ENCODE data around the gene DCAF5. TPM values are rescaled to one million over a fixed set of nuclear protein-coding genes. Genes with fewer than 3 reads are reported as not detected.

The DCAF5 gene
- total and polyA plus RNA-seq, 2 of the 8 experiments (the other 6 are each of a cell fraction or from before 2014, with no cell fraction given): 24.3 to 31.0 TPM

GRCh38 chr14:69002069-69002468 lies 150.8 kb downstream of the DCAF5 start:
- TF ChIP-seq SUZ12 (IDR thresholded peaks at IDR 0.05; ENCODE audit: low read length) (no peak), TAF7 (optimal IDR thresholded peaks at IDR 0.05; ENCODE audit: borderline replicate concordance, low read depth, low read length) (no peak), KDM5A (IDR thresholded peaks at IDR 0.05; ENCODE audit: low read length) (no peak), RAD21 (IDR thresholded peaks at IDR 0.05 in 1 of 2, conservative IDR thresholded peaks at IDR 0.05 in 1 of 2; ENCODE audit: low read depth in 2 of 2, low read length in 2 of 2) (peak; percentile 38 to 57)
- TF ChIP-seq, protein P1, sequence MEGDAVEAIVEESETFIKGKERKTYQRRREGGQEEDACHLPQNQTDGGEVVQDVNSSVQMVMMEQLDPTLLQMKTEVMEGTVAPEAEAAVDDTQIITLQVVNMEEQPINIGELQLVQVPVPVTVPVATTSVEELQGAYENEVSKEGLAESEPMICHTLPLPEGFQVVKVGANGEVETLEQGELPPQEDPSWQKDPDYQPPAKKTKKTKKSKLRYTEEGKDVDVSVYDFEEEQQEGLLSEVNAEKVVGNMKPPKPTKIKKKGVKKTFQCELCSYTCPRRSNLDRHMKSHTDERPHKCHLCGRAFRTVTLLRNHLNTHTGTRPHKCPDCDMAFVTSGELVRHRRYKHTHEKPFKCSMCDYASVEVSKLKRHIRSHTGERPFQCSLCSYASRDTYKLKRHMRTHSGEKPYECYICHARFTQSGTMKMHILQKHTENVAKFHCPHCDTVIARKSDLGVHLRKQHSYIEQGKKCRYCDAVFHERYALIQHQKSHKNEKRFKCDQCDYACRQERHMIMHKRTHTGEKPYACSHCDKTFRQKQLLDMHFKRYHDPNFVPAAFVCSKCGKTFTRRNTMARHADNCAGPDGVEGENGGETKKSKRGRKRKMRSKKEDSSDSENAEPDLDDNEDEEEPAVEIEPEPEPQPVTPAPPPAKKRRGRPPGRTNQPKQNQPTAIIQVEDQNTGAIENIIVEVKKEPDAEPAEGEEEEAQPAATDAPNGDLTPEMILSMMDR (IDR thresholded peaks at IDR 0.05; ENCODE audit: control extremely low read depth in 1 of 3, insufficient read depth in 1 of 3, low read depth in 1 of 3, low read length in 3 of 3): peak; percentile 13 to 55 (median 30); a peak in 3 of 4 replicates
- no peak overlapping the region for H2BK120ac ChIP-seq (replicated peaks; ENCODE audit: low read depth, low read length)
- no peak overlapping the region for H4K91ac ChIP-seq (replicated peaks; ENCODE audit: insufficient read length, low read length)
- no peak overlapping the region for H3K4ac ChIP-seq (replicated peaks; ENCODE audit: insufficient read length, low read depth, low read length)
- no peaks in the 10 kb centered on the region for H4K20me1 ChIP-seq (replicated peaks in 1 of 2; ENCODE audit: control insufficient read depth in 1 of 2, insufficient read depth in 2 of 2, low read length in 2 of 2)
- H2AK5ac ChIP-seq (ENCODE audit: low read depth, low read length): no peak overlapping the region; the same call in 1 of the 2 replicates
- no peak overlapping the region for H3K27ac ChIP-seq (ENCODE audit: low read depth, low read length)
- no peak overlapping the region for H4K5ac ChIP-seq (ENCODE audit: insufficient read length, low read depth, low read length)
- no peak overlapping the region for H3K9ac ChIP-seq (replicated peaks in 1 of 4; ENCODE audit: extremely low read depth in 1 of 4, low read depth in 3 of 4, low read length in 3 of 4)
- H2AFZ ChIP-seq (ENCODE audit: low read length): no peak overlapping the region
- no peaks in the 10 kb centered on the region for H3K36me3 ChIP-seq (ENCODE audit: control insufficient read depth in 2 of 4, insufficient read depth in 4 of 4, low read length in 3 of 4)
- CTCF ChIA-PET (ENCODE audit: partially characterized antibody): interaction anchor here (0.5 to 4.8 kb wide), 23 partner anchors 10 to 1867 kb away, joined by 3 to 24 read pairs (median 4); no protein-coding TSS in a partner anchor
- no peaks in the 10 kb centered on the region for H3K9me3 ChIP-seq (ENCODE audit: insufficient read depth in 2 of 2, low read depth in 1 of 2, low read length in 1 of 2)
- H2BK20ac ChIP-seq (ENCODE audit: low read length): 0 out of 2 replicates have a peak overlapping the region, but pooled peaks have one; percentile 36
- no peaks in the 10 kb centered on the region for H3K27me3 ChIP-seq (replicated peaks in 1 of 4; ENCODE audit: control insufficient read depth in 3 of 4, extremely low read depth in 1 of 4, insufficient read depth in 3 of 4, low read length in 3 of 4)
- no peak overlapping the region for H3K56ac ChIP-seq (replicated peaks; ENCODE audit: insufficient read length, low read depth, low read length)
- no peak overlapping the region for H3K23ac ChIP-seq (ENCODE audit: insufficient read length)
- no peaks in the 10 kb centered on the region for H3K79me1 ChIP-seq (ENCODE audit: low read depth, low read length)
- no peak for DNase-seq (ENCODE audit: low read depth in 1 of 2, low spot score in 2 of 2)
- POLR2A ChIA-PET (ENCODE audit: partially characterized antibody): interaction anchor here (1.3 to 2.5 kb wide), 3 partner anchors 22 to 27 kb away, joined by 4 to 12 read pairs (median 8); no protein-coding TSS in a partner anchor
- 87% methylated on average over 3 of the region's 3 CpGs; no CpG with 5 or more reads in 1 of the 2 experiments for WGBS, 2 experiments (ENCODE audit: extremely low coverage in 1 of 2, insufficient coverage in 1 of 2, insufficient read length in 1 of 2, insufficient replicate concordance in 2 of 2, low coverage in 1 of 2, low lambda C conversion rate in 2 of 2, missing lambda C conversion rate in 1 of 2)
- no peak overlapping the region for H2BK12ac ChIP-seq (ENCODE audit: low read depth, low read length)
- H2BK5ac ChIP-seq (ENCODE audit: low read depth, low read length): no peak overlapping the region
- no peak overlapping the region for H3K4me2 ChIP-seq (ENCODE audit: insufficient read depth in 1 of 2, low read depth in 2 of 2, low read length in 2 of 2)
- no peak overlapping the region for H3K4me3 ChIP-seq (ENCODE audit: extremely low read depth in 1 of 4, insufficient read depth in 2 of 4, low read depth in 3 of 4, low read length in 4 of 4)
- peak overlapping the region; percentile 32; the same call in 1 of the 2 replicates for H2BK15ac ChIP-seq (ENCODE audit: low read length)
- no peak overlapping the region for H4K8ac ChIP-seq (ENCODE audit: extremely low read depth, insufficient read depth, low read length)
- no peaks in the 10 kb centered on the region; the same call in 1 of the 2 replicates for H3K23me2 ChIP-seq (ENCODE audit: low read depth, low read length)
- FAIRE-seq: peak; percentile 50
- H3K4me1 ChIP-seq (replicated peaks in 1 of 4; ENCODE audit: control insufficient read depth in 3 of 4, insufficient read depth in 4 of 4, low read length in 3 of 4): peaks cover 3 to 18% (median 15%) of the 10 kb centered on the region in 4 experiments
- no peaks in the 10 kb centered on the region for H3K79me2 ChIP-seq (ENCODE audit: control insufficient read depth in 1 of 2, insufficient read depth in 2 of 2, low read length in 2 of 2)
- no peak overlapping the region for H3K14ac ChIP-seq (ENCODE audit: insufficient read length)
- no peak overlapping the region for H3K18ac ChIP-seq (ENCODE audit: extremely low read depth, low read length)
